ENCODE data around the gene LCLAT1. TPM values are rescaled to one million over a fixed set of nuclear protein-coding genes. Genes with fewer than 3 reads are reported as not detected.

LCLAT1 gene
- total RNA-seq, 2 experiments from 2014 or later: 9.2 to 19.6 TPM

DNA sequence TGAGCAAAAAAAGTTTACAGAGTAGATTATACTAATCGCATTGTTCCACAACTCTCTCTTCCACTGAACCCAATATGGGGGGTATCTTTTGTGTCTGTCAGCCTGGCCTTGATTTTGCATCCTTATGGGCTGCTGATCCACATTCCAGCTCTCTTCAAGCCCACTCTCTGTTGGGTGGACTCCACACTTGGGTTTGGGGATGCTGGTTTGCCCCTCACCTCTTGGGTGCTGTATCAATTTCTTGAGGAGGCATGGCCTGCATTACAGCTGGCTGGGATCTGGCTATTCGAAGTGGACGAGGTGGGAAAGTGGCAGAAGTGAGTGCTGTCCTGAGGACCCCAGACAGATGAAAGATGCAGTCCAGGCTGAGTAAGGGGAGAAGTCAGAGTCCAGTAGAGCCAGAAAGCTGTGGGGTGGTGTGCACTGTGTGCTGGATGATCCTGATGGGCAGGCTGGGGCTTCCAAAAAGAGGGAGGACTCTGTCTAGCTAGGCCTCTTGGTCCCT is 218.8 kb downstream of the LCLAT1 start:
- Histone ChIP-seq H3K4me1 (ENCODE audit: insufficient read depth, low read length, poor library complexity, severe bottlenecking) (peaks cover 13% of the 10 kb centered on the region), H2AFZ (ENCODE audit: low read length) (peak overlapping the region; percentile 63; the same call in 1 of the 2 replicates), H3K36me3 (ENCODE audit: insufficient read depth, low read length) (peaks cover 7% of the 10 kb centered on the region), H3K9me2 (ENCODE audit: insufficient read depth, low read length) (no peaks in the 10 kb centered on the region), H3K79me2 (ENCODE audit: insufficient read depth, low read depth, low read length) (no peaks in the 10 kb centered on the region), H3K4me2 (ENCODE audit: low read length) (no peak overlapping the region), H3K27ac (ENCODE audit: low read depth, low read length, poor library complexity, severe bottlenecking) (peak overlapping the region; percentile 40), H3K9me3 (ENCODE audit: low read length) (peaks cover 46% of the 10 kb centered on the region), H4K20me1 (ENCODE audit: insufficient read depth, low read length) (no peaks in the 10 kb centered on the region), H3K4me3 (ENCODE audit: low read depth, low read length, poor library complexity, severe bottlenecking) (no peak overlapping the region)
- ChIA-PET CTCF (ENCODE audit: unreplicated experiment) (no interaction called here), POLR2A (interaction anchor here (0.6 to 1.5 kb wide), 5 partner anchors 10 to 523 kb away, joined by 3 to 5 read pairs (median 4); no protein-coding TSS in a partner anchor)
- BruUV-seq (replicated peaks): no TSS peak
- DNase-seq (ENCODE audit: low spot score): no peak
- TF ChIP-seq, protein P1, sequence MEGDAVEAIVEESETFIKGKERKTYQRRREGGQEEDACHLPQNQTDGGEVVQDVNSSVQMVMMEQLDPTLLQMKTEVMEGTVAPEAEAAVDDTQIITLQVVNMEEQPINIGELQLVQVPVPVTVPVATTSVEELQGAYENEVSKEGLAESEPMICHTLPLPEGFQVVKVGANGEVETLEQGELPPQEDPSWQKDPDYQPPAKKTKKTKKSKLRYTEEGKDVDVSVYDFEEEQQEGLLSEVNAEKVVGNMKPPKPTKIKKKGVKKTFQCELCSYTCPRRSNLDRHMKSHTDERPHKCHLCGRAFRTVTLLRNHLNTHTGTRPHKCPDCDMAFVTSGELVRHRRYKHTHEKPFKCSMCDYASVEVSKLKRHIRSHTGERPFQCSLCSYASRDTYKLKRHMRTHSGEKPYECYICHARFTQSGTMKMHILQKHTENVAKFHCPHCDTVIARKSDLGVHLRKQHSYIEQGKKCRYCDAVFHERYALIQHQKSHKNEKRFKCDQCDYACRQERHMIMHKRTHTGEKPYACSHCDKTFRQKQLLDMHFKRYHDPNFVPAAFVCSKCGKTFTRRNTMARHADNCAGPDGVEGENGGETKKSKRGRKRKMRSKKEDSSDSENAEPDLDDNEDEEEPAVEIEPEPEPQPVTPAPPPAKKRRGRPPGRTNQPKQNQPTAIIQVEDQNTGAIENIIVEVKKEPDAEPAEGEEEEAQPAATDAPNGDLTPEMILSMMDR (conservative IDR thresholded peaks at IDR 0.05; ENCODE audit: low read length): no peak
- no peak for TF ChIP-seq EZH2phosphoT487 (IDR thresholded peaks at IDR 0.05; ENCODE audit: borderline replicate concordance, low read depth, low read length)
- intact Hi-C loops (cut with micrococcal nuclease; ENCODE audit: unreplicated experiment): no loop called here

DNA sequence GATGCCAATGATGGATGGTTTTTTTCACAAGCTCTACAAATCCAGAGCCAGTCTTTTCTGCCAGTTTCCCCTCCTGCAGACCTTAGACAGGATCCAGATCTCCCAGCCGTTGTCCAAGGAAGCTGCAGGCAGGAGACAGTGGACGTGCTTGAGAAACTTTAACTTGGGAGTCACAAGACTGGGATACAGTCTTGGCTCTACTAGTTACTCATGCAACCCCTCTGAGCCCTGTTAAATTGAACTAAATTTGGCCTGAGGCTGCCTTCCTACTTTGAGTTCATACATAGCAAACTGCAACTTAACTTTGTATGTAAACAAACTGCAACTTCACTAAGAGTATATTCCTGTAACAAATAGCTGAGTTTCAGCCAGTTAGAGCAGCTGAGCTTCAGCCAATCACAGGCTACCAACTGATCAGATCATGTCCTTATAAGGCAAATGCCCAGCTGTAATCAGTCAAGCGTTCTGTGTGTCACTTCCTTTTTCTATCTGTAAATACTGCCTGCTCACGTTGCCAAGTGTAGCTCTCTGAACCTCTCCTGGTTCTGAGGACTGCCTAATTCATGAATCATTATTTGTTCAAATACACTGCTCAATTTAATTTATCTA is 219.3 kb downstream of the LCLAT1 start:
- Histone ChIP-seq H3K27ac (ENCODE audit: low read depth, low read length, poor library complexity, severe bottlenecking) (peak overlapping the region; percentile 40), H3K36me3 (ENCODE audit: insufficient read depth, low read length) (peaks cover 7% of the 10 kb centered on the region), H3K9me3 (ENCODE audit: low read length) (peaks cover 46% of the 10 kb centered on the region), H3K79me2 (ENCODE audit: insufficient read depth, low read depth, low read length) (no peaks in the 10 kb centered on the region), H2AFZ (ENCODE audit: low read length) (peak overlapping the region; percentile 63; the same call in 1 of the 2 replicates), H4K20me1 (ENCODE audit: insufficient read depth, low read length) (no peaks in the 10 kb centered on the region), H3K4me1 (ENCODE audit: insufficient read depth, low read length, poor library complexity, severe bottlenecking) (peaks cover 13% of the 10 kb centered on the region), H3K9me2 (ENCODE audit: insufficient read depth, low read length) (no peaks in the 10 kb centered on the region), H3K4me2 (ENCODE audit: low read length) (peak overlapping the region; percentile 19; the same call in 1 of the 2 replicates), H3K4me3 (ENCODE audit: low read depth, low read length, poor library complexity, severe bottlenecking) (no peak overlapping the region)
- peak; percentile 82 for DNase-seq (ENCODE audit: low spot score)
- intact Hi-C loops (cut with micrococcal nuclease; ENCODE audit: unreplicated experiment): no loop called here
- CTCF ChIA-PET (ENCODE audit: unreplicated experiment): interaction anchor here (0.6 kb wide), 1 partner anchor 584 kb away, joined by 3 read pairs; no protein-coding TSS in a partner anchor
- TF ChIP-seq, protein P1 (conservative IDR thresholded peaks at IDR 0.05; ENCODE audit: low read length): no peak
- TF ChIP-seq EZH2phosphoT487 (IDR thresholded peaks at IDR 0.05; ENCODE audit: borderline replicate concordance, low read depth, low read length): no peak
- POLR2A ChIA-PET: interaction anchor here (0.6 to 1.4 kb wide), 6 partner anchors 13 to 720 kb away, joined by 3 to 5 read pairs (median 4); no protein-coding TSS in a partner anchor
- no TSS peak for BruUV-seq (replicated peaks)

DNA sequence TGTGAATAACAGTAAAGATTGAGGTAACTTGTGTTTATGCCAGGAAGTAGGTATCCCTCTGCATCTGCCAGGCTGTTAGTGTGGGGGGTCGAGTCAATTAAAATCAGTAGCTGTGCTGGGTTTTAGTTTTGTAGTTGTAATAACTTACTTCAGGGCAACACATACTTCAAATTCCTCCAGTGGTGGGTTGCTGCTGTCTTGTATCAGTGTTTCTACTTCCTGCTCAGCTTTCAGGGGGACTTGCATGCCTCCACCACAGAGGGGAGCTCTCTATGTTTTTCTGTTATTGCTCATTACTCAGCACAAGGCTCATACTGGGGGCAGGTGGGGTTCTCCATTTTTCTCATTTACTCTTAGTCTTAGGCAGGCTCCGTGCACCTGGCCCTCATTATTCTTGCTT is 223.4 kb downstream of the LCLAT1 start:
- Histone ChIP-seq H3K36me3 (ENCODE audit: insufficient read depth, low read length) (peaks cover 7% of the 10 kb centered on the region), H3K9me3 (ENCODE audit: low read length) (peaks cover 43% of the 10 kb centered on the region), H2AFZ (ENCODE audit: low read length) (no peak overlapping the region), H3K4me3 (ENCODE audit: low read depth, low read length, poor library complexity, severe bottlenecking) (no peak overlapping the region), H3K4me1 (ENCODE audit: insufficient read depth, low read length, poor library complexity, severe bottlenecking) (peaks cover 13% of the 10 kb centered on the region), H4K20me1 (ENCODE audit: insufficient read depth, low read length) (no peaks in the 10 kb centered on the region), H3K9me2 (ENCODE audit: insufficient read depth, low read length) (no peaks in the 10 kb centered on the region), H3K79me2 (ENCODE audit: insufficient read depth, low read depth, low read length) (no peaks in the 10 kb centered on the region), H3K27ac (ENCODE audit: low read depth, low read length, poor library complexity, severe bottlenecking) (no peak overlapping the region), H3K4me2 (ENCODE audit: low read length) (no peak overlapping the region)
- peak; percentile 33 for DNase-seq (ENCODE audit: low spot score)
- TF ChIP-seq, protein P1 (conservative IDR thresholded peaks at IDR 0.05; ENCODE audit: low read length): peak; percentile 62
- no peak for TF ChIP-seq EZH2phosphoT487 (IDR thresholded peaks at IDR 0.05; ENCODE audit: borderline replicate concordance, low read depth, low read length)
- CTCF ChIA-PET (ENCODE audit: unreplicated experiment): no interaction called here
- POLR2A ChIA-PET: no interaction called here
- no TSS peak for BruUV-seq (replicated peaks)
- intact Hi-C loops (cut with micrococcal nuclease; ENCODE audit: unreplicated experiment): no loop called here

Measured in OCI-LY7 (cell line).